GM23338 (cell line): ENCODE data around the gene ACSL3. TPM values are rescaled to one million over a fixed set of nuclear protein-coding genes. Genes with fewer than 3 reads are reported as not detected.

Experiments used
- ATAC-seq: fragments of 200-7000 bp; cut with Tn5 transposase; 3 replicates; pipeline ENCODE4 v1.9.1; 2020
- DNase-seq: peaks from one replicate; pipeline ENCODE4 v3.0.0-alpha.2; 2015; ENCODE audit warnings: low spot score
- H2AFZ ChIP-seq: fragments of 200-600 bp; sonication (generic); 2 replicates; pipeline ENCODE4 v1.8.0; 2016; ENCODE audit warnings: antibody characterized with exemption, mild to moderate bottlenecking, moderate library complexity
- H3F3A ChIP-seq: fragments of 200-600 bp; sonication (generic); replicated peaks from 2 replicates; pipeline ENCODE4 v1.8.0; 2017; ENCODE audit warnings: antibody characterized with exemption, mixed run types, low read depth
- H3K27ac ChIP-seq: fragments of 200-600 bp; sonication (generic); 2 replicates; pipeline ENCODE4 v1.6.1; 2016; ENCODE audit warnings: low read depth
- H3K27me3 ChIP-seq: fragments of 200-600 bp; sonication (generic); 2 replicates; pipeline ENCODE4 v1.8.0; 2016; ENCODE audit warnings: mild to moderate bottlenecking, mixed run types, moderate library complexity; ENCODE audit not compliant: insufficient read depth
- H3K36me3 ChIP-seq: fragments of 200-600 bp; sonication (generic); 2 replicates; pipeline ENCODE4 v1.8.0; 2016; ENCODE audit warnings: mild to moderate bottlenecking; ENCODE audit not compliant: insufficient read depth
- H3K4me1 ChIP-seq: fragments of 200-600 bp; sonication (generic); 2 replicates; pipeline ENCODE4 v1.8.0; 2016; ENCODE audit warnings: mild to moderate bottlenecking, moderate library complexity; ENCODE audit not compliant: insufficient read depth
- H3K4me2 ChIP-seq: fragments of 200-600 bp; sonication (generic); 2 replicates; pipeline ENCODE4 v1.7.1; 2017; ENCODE audit warnings: mixed run types
- H3K4me3 ChIP-seq: fragments of 200-600 bp; sonication (generic); 2 replicates; pipeline ENCODE4 v1.6.1; 2016; ENCODE audit warnings: mixed run types
- H3K79me2 ChIP-seq: fragments of 200-600 bp; sonication (generic); replicated peaks from 2 replicates; pipeline ENCODE4 v1.8.0; 2017; ENCODE audit warnings: mild to moderate bottlenecking; ENCODE audit not compliant: insufficient read depth
- H3K9me2 ChIP-seq: fragments of 200-600 bp; sonication (generic); 2 replicates; pipeline ENCODE4 v1.8.0; 2017; ENCODE audit not compliant: insufficient read depth
- H4K20me1 ChIP-seq: fragments of 200-600 bp; sonication (generic); replicated peaks from 2 replicates; pipeline ENCODE4 v1.8.0; 2017; ENCODE audit warnings: mild to moderate bottlenecking; ENCODE audit not compliant: insufficient read depth
- H3K27ac Mint-ChIP-seq: 2 replicates; pipeline ENCODE4 v1.8.0; 2020; ENCODE audit warnings: inconsistent platforms, mild to moderate bottlenecking, moderate library complexity, mixed read lengths
- H3K27me3 Mint-ChIP-seq: 3 replicates; pipeline ENCODE4 v1.8.0; 2022; ENCODE audit warnings: low read depth, mild to moderate bottlenecking, moderate library complexity, mixed read lengths, inconsistent platforms; ENCODE audit not compliant: insufficient read depth, poor library complexity
- H3K36me3 Mint-ChIP-seq: 3 replicates; pipeline ENCODE4 v1.8.0; 2021; ENCODE audit warnings: low read depth, mild to moderate bottlenecking, inconsistent platforms, moderate library complexity, mixed read lengths
- H3K4me1 Mint-ChIP-seq: 3 replicates; pipeline ENCODE4 v1.8.0; 2020; ENCODE audit warnings: mild to moderate bottlenecking, inconsistent platforms, mixed read lengths
- H3K4me3 Mint-ChIP-seq: 3 replicates; pipeline ENCODE4 v1.8.0; 2021; ENCODE audit warnings: moderate library complexity, mild to moderate bottlenecking, inconsistent platforms, mixed read lengths
- H3K9me3 Mint-ChIP-seq: 3 replicates; pipeline ENCODE4 v1.8.0; 2020; ENCODE audit warnings: moderate library complexity, mild to moderate bottlenecking, inconsistent platforms, mixed read lengths
- CREB1 ChIP-seq: fragments of 250-450 bp; sonication (Bioruptor Pico); IDR thresholded peaks from 2 replicates; pipeline ENCODE4 v1.5.0; 2020; ENCODE audit warnings: low read depth, mild to moderate bottlenecking, moderate library complexity
- ETS1 ChIP-seq: IDR thresholded peaks from 2 replicates; pipeline ENCODE4 v1.6.1; 2016; ENCODE audit warnings: antibody characterized with exemption
- EZH2 ChIP-seq: fragments of 200-600 bp; sonication (generic); IDR thresholded peaks from one replicate; pipeline ENCODE4 v1.8.0; 2017; ENCODE audit warnings: antibody characterized with exemption, mild to moderate bottlenecking, low read depth; ENCODE audit not compliant: unreplicated experiment
- EZH2phosphoT487 ChIP-seq: fragments of 200-600 bp; sonication (generic); IDR thresholded peaks from one replicate; pipeline ENCODE4 v1.8.1; 2018; ENCODE audit warnings: antibody characterized with exemption; ENCODE audit not compliant: unreplicated experiment
- NANOG ChIP-seq: IDR thresholded peaks from 2 replicates; pipeline ENCODE4 v1.6.1; 2016; ENCODE audit warnings: antibody characterized with exemption, borderline replicate concordance
- POLR2AphosphoS5 ChIP-seq: IDR thresholded peaks from 2 replicates; pipeline ENCODE4 v1.6.1; 2016; ENCODE audit warnings: antibody characterized with exemption, low read depth
- STAT1 ChIP-seq: IDR thresholded peaks from one replicate; pipeline ENCODE4 v1.6.1; 2016; ENCODE audit warnings: antibody characterized with exemption; ENCODE audit not compliant: unreplicated experiment
- ZNF331 ChIP-seq: fragments of 250-450 bp; sonication (Bioruptor Pico); IDR thresholded peaks from 2 replicates; pipeline ENCODE4 v1.5.0; 2020; ENCODE audit warnings: low read depth, mild to moderate bottlenecking, moderate library complexity
- ZNF462 ChIP-seq: fragments of 250-450 bp; sonication (Bioruptor Pico); IDR thresholded peaks from 2 replicates; pipeline ENCODE4 v1.5.0; 2020; ENCODE audit warnings: mild to moderate bottlenecking, moderate library complexity
- polyA plus RNA-seq: library from polyadenylated mRNA; unstranded; fragments of >200 nt; fragmentation: Nextera tagmentation; extraction: Ambion mirVana; gene quantifications from 2 replicates; pipeline ENCODE4 v1.2.1, GENCODE V29; 2016
- total RNA-seq: library from RNA; depleted of rRNA; stranded (reverse); fragments of >200 nt; shearing (Covaris generic); gene quantifications from 2 replicates; pipeline ENCODE4 v1.2.3, GENCODE V29; 2014
- TF ChIP-seq, protein P1 (sequence below): IDR thresholded peaks from one replicate; pipeline ENCODE4 v1.6.1; 2018; ENCODE audit warnings: antibody characterized with exemption; ENCODE audit not compliant: unreplicated experiment

Gene ACSL3
- total and polyA plus RNA-seq, 2 experiments from 2014 or later = 55.3 to 130 TPM

- Histone ChIP-seq H2AFZ (no peak overlapping the region), H3K4me1 (no peaks in the 10 kb centered on the region), H3K4me3 (no peak overlapping the region), H3K27me3 (no peaks in the 10 kb centered on the region), H4K20me1 (no peaks in the 10 kb centered on the region), H3K27ac (no peak overlapping the region), H3F3A (no peaks in the 10 kb centered on the region), H3K9me2 (no peaks in the 10 kb centered on the region), H3K36me3 (no peaks in the 10 kb centered on the region), H3K4me2 (no peak overlapping the region), H3K79me2 (no peaks in the 10 kb centered on the region)
- H3K27ac Mint-ChIP-seq = no peak overlapping the region
- H3K9me3 Mint-ChIP-seq = no peaks in the 10 kb centered on the region
- ATAC-seq = no peak
- no peak for DNase-seq
- H3K4me1 Mint-ChIP-seq = no peaks in the 10 kb centered on the region; the same call in 2 of the 3 replicates
- H3K36me3 Mint-ChIP-seq = no peaks in the 10 kb centered on the region
- peaks cover 2% of the 10 kb centered on the region for H3K27me3 Mint-ChIP-seq
- TF ChIP-seq ZNF462 (no peak), NANOG (no peak), ETS1 (no peak), CREB1 (CRISPR knock-in tag) (no peak), EZH2phosphoT487 (no peak), ZNF331 (no peak), STAT1 (no peak), POLR2AphosphoS5 (no peak), EZH2 (no peak)
- TF ChIP-seq, protein P1, sequence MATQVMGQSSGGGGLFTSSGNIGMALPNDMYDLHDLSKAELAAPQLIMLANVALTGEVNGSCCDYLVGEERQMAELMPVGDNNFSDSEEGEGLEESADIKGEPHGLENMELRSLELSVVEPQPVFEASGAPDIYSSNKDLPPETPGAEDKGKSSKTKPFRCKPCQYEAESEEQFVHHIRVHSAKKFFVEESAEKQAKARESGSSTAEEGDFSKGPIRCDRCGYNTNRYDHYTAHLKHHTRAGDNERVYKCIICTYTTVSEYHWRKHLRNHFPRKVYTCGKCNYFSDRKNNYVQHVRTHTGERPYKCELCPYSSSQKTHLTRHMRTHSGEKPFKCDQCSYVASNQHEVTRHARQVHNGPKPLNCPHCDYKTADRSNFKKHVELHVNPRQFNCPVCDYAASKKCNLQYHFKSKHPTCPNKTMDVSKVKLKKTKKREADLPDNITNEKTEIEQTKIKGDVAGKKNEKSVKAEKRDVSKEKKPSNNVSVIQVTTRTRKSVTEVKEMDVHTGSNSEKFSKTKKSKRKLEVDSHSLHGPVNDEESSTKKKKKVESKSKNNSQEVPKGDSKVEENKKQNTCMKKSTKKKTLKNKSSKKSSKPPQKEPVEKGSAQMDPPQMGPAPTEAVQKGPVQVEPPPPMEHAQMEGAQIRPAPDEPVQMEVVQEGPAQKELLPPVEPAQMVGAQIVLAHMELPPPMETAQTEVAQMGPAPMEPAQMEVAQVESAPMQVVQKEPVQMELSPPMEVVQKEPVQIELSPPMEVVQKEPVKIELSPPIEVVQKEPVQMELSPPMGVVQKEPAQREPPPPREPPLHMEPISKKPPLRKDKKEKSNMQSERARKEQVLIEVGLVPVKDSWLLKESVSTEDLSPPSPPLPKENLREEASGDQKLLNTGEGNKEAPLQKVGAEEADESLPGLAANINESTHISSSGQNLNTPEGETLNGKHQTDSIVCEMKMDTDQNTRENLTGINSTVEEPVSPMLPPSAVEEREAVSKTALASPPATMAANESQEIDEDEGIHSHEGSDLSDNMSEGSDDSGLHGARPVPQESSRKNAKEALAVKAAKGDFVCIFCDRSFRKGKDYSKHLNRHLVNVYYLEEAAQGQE = no peak
- no peak overlapping the region for H3K4me3 Mint-ChIP-seq
Measured at GRCh38 chr2:222833410-222833809, 27.4 kb upstream of the ACSL3 start.
